ENCODE results near the gene LEAP2.

DNA sequence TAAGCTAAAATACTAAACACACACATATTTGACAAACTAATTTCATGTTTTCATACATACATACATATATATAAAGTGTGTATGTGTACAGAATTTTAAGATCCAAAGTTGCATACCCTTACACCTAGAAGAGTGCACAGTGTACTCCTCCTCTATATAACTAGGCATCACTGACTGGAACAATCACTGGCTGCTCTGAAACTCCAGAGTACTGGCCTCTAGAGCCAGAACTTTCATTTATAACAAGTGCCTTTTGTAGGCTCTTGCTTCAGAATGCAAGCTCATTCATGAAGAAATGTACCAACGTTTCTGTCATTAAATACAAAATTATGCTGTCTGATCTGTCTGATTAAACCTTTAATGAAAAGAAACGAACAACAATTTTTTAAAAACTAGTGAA, 4.0 kb downstream of the LEAP2 start:
- no peak for TF ChIP-seq POLR2AphosphoS5 (IDR thresholded peaks at IDR 0.05)
- TF ChIP-seq, protein P1, sequence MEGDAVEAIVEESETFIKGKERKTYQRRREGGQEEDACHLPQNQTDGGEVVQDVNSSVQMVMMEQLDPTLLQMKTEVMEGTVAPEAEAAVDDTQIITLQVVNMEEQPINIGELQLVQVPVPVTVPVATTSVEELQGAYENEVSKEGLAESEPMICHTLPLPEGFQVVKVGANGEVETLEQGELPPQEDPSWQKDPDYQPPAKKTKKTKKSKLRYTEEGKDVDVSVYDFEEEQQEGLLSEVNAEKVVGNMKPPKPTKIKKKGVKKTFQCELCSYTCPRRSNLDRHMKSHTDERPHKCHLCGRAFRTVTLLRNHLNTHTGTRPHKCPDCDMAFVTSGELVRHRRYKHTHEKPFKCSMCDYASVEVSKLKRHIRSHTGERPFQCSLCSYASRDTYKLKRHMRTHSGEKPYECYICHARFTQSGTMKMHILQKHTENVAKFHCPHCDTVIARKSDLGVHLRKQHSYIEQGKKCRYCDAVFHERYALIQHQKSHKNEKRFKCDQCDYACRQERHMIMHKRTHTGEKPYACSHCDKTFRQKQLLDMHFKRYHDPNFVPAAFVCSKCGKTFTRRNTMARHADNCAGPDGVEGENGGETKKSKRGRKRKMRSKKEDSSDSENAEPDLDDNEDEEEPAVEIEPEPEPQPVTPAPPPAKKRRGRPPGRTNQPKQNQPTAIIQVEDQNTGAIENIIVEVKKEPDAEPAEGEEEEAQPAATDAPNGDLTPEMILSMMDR (IDR thresholded peaks at IDR 0.05) = no peak
- TF ChIP-seq EP300 (IDR thresholded peaks at IDR 0.05) = no peak
